GM21737 (cell line): ENCODE measurements around the gene NAPEPLD.
"Not testable (repeated sequence)": the region's sequence is repeated elsewhere in the genome, so short reads cannot be mapped to it uniquely, and the experiment has no call there.

Source experiments
- ATAC-seq: cut with Tn5 transposase; IDR thresholded peaks from one replicate; pipeline ENCODE4 v1.9.1; 2021; ENCODE audit warnings: mild to moderate bottlenecking, moderate library complexity; ENCODE audit not compliant: unreplicated experiment

Gene NAPEPLD

GRCh38 chr7:103148994-103149807, at the start of gene NAPEPLD:
TSS of gene NAPEPLD (minus strand) at chr7:103149099. CDS start at chr7:103128776, 20,323 bp downstream.
- peak; percentile 88 for ATAC-seq

- not testable (repeated sequence) for ATAC-seq
Measured at GRCh38 chr7:103198079-103198478, 49.2 kb upstream of the NAPEPLD start.

GRCh38 chr7:103195364-103195763, 46.5 kb upstream of the NAPEPLD start:
- not testable (repeated sequence) for ATAC-seq

DNA sequence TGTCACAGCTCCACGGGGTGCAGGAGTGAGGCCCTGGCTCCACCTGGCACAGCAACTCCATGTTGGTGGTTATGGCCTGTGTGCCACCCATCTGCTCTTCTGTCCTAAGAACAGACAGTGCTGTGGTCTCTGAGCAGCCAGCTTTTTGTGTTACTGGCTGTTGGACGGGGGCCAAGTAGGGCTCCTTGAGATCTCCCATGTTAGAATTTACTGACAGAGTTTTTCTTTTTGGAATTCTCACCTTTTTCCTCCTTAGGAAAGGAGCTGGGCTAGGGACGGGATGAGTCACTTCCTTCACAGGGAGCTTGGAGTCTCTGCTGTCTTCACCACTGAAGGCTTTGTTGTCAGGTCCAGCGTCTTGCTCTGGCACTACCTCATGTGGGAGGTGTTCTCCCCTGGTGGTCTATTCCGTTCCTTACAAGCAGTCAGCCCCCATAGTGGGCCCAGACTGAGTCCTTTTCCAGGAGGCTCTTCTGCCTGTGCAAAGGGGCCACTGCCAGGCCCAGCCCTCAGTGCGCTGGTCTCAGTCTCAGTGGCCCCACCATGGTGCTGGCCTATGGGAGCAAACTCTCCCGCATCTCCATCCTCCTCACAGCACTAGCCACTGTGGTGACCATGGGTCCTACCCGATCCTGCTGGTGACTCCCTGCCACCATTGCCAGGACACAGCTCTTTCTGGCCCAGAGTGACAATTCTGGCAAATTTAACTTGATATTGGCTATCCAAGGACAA, 23.7 kb upstream of the NAPEPLD start:
- ATAC-seq = not testable (repeated sequence)

GRCh38 chr7:103171695-103172414, 23.0 kb upstream of the NAPEPLD start:
- ATAC-seq = not testable (repeated sequence)

GRCh38 chr7:103166921-103167544, 18.1 kb upstream of the NAPEPLD start:
- ATAC-seq = not testable (repeated sequence)

- not testable (repeated sequence) for ATAC-seq
Measured at GRCh38 chr7:103163087-103163825, 14.4 kb upstream of the NAPEPLD start.

DNA sequence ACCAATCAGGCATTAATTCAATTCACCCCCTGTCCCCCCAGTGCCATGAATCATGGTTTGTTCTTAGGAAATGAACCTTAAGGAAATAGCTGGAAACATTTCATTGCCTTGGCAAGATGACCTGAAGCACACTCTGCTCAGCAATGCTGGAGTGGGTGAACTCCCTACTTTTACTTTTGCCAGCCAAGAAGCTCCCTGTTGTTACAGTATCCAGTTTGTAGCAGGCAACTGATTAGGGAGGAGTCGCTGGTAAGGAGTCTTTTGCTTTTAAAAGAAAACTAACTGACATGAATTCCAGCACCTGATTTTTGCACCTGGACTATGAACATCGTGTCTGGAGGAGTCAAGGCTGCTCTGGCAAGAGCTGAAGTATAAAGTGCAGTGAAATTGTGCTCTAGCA, 13.7 kb upstream of the NAPEPLD start:
- ATAC-seq = not testable (repeated sequence)

DNA sequence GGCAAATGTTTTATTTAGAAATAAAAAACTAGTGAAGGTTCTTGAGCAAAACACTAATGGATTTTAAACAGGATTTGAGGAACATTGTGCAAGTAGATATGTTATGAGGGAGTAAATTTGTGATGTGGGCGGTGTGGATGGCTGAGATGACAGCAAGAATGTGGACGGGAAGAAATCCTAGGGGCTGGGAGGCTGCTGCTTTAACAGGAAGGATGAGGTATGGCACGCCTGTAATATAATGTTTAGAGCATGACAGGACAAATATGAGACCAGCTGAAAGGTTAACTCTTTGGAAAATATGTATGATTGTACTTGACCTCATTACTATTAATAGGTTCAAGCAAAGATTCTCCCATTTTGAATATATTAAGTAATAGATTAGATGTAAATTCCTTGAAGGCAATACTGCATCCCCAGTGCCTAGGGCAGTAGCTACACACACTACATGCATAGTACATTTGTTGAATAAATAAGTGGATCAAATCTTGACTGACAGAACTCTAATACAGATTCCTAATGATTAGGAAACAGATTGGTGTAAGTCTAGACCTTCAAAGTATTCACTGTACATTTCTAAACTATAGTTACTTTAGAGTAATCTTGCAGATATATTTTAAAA, 13.2 kb upstream of the NAPEPLD start:
- not testable (repeated sequence) for ATAC-seq

DNA sequence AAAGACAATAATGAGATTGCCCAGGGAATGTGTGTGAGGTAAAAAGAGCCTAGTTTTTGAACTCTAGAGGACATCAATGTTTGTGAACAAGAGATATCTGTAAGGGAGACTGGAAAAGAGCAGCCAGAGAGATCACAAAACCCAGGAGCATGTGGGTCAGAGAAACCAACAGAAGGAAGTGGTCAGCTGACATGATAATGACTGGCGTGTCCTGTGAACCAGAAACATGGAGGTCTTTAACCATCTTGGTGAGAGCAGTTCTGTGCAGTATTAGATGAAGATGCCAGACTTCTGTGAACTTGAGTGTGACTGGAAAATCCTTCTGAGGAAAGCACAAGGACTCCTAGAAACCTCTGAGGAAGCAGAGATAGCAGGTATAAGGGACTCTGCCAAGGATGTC, 10.2 kb upstream of the NAPEPLD start:
- ATAC-seq = not testable (repeated sequence)

DNA sequence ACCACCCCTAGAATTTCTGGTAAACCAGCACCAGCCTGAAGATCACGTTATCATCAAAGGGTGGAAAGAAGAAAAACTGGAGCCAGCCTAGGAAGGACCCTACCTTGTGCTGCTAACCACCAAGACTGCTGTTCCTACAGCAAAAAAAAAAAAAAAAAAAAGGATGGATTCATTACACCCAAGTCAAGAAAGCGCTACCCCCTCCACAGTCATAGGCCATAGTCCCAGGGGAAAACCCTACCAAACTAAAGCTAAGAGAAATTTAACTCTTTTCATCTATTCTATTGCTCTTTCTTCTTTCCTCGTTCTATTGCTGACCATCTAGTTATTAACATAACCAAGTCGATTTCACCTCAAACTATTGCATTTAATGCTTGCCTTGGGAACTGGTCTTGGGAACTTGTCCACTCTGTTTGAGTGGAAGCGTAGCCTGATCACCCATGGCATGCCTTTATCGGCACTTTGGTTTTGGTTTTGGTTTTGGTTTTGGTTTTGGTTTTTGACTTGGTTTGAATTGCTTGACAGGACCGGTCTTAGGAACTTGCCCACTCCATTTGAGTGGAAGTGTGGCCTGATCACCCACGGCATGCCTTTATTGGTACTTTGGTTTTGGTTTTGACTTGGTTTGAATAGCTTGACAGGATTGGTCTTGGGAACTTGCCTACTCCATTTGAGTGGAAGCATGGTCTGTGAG, 6.6 kb upstream of the NAPEPLD start:
- not testable (repeated sequence) for ATAC-seq

- no peak for ATAC-seq
Measured at GRCh38 chr7:103154042-103154441, 5.1 kb upstream of the NAPEPLD start.

GRCh38 chr7:103152744-103153617, 4.1 kb upstream of the NAPEPLD start:
- ATAC-seq = not testable (repeated sequence)

DNA sequence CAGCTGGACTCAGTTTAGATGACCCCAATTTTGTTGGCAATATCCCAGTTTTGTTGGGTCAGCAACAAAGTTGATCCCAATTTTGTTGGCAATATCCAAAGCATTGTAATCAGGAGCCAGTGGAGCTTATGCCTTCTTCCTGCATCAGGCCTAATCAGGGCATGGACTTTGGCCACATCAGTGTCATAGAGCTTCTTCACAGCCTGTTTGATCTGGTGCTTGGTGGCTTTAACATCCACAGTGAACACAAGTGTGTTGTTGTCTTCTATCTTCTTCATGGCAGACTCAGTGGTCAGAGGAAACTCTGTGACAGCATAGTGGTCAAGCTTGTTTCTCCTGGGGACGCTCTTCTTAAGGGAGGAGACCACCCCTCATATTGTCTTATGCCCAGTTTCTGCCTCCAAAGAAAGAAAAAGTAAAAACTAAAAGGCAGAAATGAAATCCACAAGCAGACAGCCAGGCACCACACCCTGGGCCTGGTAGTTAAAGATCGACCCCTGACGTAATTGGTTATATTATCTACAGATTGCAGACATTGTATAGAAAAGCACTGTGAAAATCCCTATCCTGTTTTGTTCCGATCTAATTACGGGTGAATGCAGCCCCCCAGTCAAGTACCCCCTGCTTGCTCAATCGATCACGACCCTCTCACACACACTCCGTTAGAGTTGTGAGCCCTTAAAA, 3.2 kb upstream of the NAPEPLD start:
- ATAC-seq = not testable (repeated sequence)

DNA sequence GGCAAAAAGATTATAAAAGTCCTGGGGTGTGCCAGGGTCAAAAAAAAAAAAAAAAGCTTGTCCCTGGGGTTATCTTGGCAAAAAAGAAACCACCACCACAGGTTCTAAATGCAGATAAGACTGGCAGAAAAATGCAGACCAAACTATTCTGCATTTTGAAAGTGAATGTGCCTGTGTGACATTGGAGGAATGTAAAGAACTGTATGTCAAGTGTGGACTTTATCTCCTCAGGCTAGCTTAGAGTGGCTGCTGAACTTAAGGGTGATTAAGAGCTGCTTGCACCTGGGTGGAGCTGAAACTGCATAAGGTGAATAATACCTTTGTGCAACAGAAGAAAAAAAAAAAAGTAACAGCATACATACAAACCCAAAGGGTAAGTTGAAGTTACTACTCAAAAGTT, 1.3 kb upstream of the NAPEPLD start:
- ATAC-seq = no peak

DNA sequence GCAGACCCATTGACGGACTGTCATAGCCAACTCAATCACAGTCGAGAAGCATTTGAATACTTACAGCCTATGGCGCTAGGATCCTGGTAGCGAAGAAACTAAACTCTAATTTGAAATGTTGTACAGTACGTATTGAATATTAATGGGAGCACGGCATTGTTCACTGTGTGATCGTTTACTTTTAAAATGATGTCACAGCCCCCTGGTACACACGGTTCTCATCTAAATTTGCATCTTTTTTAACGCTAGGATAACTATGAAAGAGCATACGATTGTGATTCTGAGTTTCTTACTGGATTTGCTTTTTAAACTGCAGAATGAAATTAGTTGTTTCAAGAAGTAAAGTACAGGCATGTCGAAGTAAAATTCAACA, 895 bp upstream of the NAPEPLD start:
- peak; percentile 7 for ATAC-seq

GRCh38 chr7:103148131-103148993, 537 bp downstream of the NAPEPLD start:
- no peak for ATAC-seq
